Parathyroid adenoma (tissue), 2 donors: ENCODE data around the gene COL23A1.

ENCODE experiments used
- H2AFZ ChIP-seq: fragments of 300-600 bp; sonication (generic); one replicate; pipeline ENCODE4 v1.7.0; 2017; ENCODE audit warnings: antibody characterized with exemption, mild to moderate bottlenecking
- H3K27ac ChIP-seq: fragments of 300-600 bp; sonication (generic); one replicate; pipeline ENCODE4 v1.7.0; 2017
- H3K27me3 ChIP-seq: fragments of 300-600 bp; sonication (generic); one replicate; pipeline ENCODE4 v1.7.0; 2017; ENCODE audit warnings: low read length; ENCODE audit not compliant: control insufficient read depth, insufficient read depth
- H3K36me3 ChIP-seq: fragments of 300-600 bp; sonication (generic); one replicate; pipeline ENCODE4 v1.7.0; 2017; ENCODE audit warnings: low read length; ENCODE audit not compliant: control insufficient read depth, insufficient read depth
- H3K4me1 ChIP-seq: fragments of 300-600 bp; sonication (generic); one replicate; pipeline ENCODE4 v1.7.0; 2017; ENCODE audit warnings: control low read depth
- H3K4me2 ChIP-seq: fragments of 300-600 bp; sonication (generic); one replicate; pipeline ENCODE4 v1.7.0; 2017; ENCODE audit warnings: low read length
- H3K4me3 ChIP-seq: fragments of 300-600 bp; sonication (generic); one replicate; pipeline ENCODE4 v1.7.0; 2017; ENCODE audit warnings: low read depth, low read length
- H3K79me2 ChIP-seq: fragments of 300-600 bp; sonication (generic); one replicate; pipeline ENCODE4 v1.7.0; 2017; ENCODE audit warnings: control low read depth
- H3K9ac ChIP-seq: fragments of 300-600 bp; sonication (generic); one replicate; pipeline ENCODE4 v1.7.0; 2017; ENCODE audit warnings: mild to moderate bottlenecking
- H3K9me3 ChIP-seq: fragments of 300-600 bp; sonication (generic); one replicate; pipeline ENCODE4 v1.7.0; 2017; ENCODE audit warnings: low read length; ENCODE audit not compliant: control insufficient read depth
- TF ChIP-seq, protein P1 (sequence below): fragments of 300-600 bp; sonication (generic); IDR thresholded peaks from one replicate; pipeline ENCODE4 v1.7.0; 2017; ENCODE audit warnings: antibody characterized with exemption, mild to moderate bottlenecking
- donor health status: primary hyperparathyroidism.

The COL23A1 gene

DNA sequence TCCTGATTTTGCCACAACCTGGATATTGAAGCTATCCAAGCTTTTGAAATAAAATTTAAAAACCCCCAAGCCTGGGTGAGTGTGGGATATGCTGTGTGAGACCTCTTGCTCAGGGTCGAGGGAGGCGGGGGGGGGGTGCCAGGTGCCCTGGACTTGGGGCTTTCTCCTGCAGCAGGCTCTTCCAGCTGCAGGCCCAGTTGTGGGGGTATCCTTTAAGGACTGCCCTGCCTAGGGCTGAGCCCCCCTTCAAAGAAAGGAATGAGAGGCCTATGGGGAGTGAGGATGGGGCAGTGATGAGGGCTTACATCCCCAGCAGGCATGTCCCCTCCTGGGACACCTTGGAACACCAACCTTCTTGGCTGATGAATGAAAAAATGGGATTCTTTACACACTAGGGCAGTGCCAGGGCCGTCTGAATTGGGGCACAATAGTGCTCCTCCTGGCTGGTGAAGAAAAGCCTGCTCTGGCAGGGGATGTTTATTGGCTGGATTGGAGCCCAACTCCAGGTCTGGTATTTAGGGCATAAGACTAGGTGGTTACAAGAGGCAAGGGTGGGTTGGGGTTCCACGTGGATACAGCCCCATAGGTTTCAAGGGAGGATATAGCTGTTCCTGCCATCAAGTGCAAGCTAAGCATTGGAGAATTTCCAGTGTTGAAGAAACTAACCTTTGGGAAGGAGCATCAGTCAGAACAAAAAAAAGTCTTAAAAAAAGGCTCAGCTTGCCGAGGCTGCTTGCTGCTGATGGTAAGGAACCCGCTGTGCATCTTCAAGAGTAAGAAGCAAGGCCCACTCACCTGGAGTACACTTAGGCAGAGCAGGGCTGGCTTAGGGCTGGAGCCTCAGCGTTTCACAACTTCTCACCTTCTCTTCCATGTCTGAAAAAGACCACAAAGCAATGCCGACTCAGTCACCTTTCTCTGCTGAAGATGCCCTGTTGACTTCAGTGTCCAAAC, 378.8 kb downstream of the COL23A1 start:
- Histone ChIP-seq H3K27me3 (no peaks in the 10 kb centered on the region), H3K9me3 (no peaks in the 10 kb centered on the region), H3K9ac (no peak overlapping the region), H3K27ac (no peak overlapping the region), H3K4me3 (no peak overlapping the region), H3K4me1 (peaks cover 14% of the 10 kb centered on the region), H3K4me2 (no peak overlapping the region), H3K36me3 (no peaks in the 10 kb centered on the region), H2AFZ (no peak overlapping the region), H3K79me2 (peaks cover 7% of the 10 kb centered on the region)
- TF ChIP-seq, protein P1, sequence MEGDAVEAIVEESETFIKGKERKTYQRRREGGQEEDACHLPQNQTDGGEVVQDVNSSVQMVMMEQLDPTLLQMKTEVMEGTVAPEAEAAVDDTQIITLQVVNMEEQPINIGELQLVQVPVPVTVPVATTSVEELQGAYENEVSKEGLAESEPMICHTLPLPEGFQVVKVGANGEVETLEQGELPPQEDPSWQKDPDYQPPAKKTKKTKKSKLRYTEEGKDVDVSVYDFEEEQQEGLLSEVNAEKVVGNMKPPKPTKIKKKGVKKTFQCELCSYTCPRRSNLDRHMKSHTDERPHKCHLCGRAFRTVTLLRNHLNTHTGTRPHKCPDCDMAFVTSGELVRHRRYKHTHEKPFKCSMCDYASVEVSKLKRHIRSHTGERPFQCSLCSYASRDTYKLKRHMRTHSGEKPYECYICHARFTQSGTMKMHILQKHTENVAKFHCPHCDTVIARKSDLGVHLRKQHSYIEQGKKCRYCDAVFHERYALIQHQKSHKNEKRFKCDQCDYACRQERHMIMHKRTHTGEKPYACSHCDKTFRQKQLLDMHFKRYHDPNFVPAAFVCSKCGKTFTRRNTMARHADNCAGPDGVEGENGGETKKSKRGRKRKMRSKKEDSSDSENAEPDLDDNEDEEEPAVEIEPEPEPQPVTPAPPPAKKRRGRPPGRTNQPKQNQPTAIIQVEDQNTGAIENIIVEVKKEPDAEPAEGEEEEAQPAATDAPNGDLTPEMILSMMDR: no peak

DNA sequence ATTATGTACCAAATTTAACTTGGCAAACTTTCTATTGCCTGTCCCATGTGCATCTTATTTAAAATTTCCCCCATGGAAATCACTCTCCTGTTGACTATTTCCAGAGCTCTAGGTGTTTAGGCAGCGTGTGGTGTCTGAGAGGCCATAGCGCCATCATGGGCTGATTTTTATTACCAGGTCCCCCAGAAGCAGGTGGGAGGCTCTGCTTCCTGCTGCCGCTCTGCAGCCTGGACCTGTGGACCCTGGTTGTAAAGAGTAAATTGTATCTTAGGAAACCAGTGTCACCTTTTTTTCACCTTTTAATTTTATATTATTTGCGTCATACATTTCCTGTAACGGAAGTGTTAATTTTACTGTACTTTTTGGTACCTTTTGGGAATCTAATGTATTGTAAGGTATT, 379.5 kb downstream of the COL23A1 start:
- no peak overlapping the region for H3K4me2 ChIP-seq
- H3K27me3 ChIP-seq: no peaks in the 10 kb centered on the region
- TF ChIP-seq, protein P1: no peak
- no peaks in the 10 kb centered on the region for H3K9me3 ChIP-seq
- H3K79me2 ChIP-seq: peaks cover 10% of the 10 kb centered on the region
- no peak overlapping the region for H3K9ac ChIP-seq
- H3K27ac ChIP-seq: no peak overlapping the region
- no peak overlapping the region for H3K4me3 ChIP-seq
- H3K4me1 ChIP-seq: peaks cover 17% of the 10 kb centered on the region
- no peak overlapping the region for H2AFZ ChIP-seq
- H3K36me3 ChIP-seq: no peaks in the 10 kb centered on the region

GRCh38 chr5:178210073-178210535, 380.1 kb downstream of the COL23A1 start:
- no peak overlapping the region for H3K9ac ChIP-seq
- no peak overlapping the region for H3K4me3 ChIP-seq
- H3K36me3 ChIP-seq: no peaks in the 10 kb centered on the region
- H3K27me3 ChIP-seq: no peaks in the 10 kb centered on the region
- H3K9me3 ChIP-seq: no peaks in the 10 kb centered on the region
- TF ChIP-seq, protein P1: no peak
- no peak overlapping the region for H3K4me2 ChIP-seq
- peaks cover 11% of the 10 kb centered on the region for H3K79me2 ChIP-seq
- H3K4me1 ChIP-seq: peaks cover 17% of the 10 kb centered on the region
- no peak overlapping the region for H2AFZ ChIP-seq
- no peak overlapping the region for H3K27ac ChIP-seq

DNA sequence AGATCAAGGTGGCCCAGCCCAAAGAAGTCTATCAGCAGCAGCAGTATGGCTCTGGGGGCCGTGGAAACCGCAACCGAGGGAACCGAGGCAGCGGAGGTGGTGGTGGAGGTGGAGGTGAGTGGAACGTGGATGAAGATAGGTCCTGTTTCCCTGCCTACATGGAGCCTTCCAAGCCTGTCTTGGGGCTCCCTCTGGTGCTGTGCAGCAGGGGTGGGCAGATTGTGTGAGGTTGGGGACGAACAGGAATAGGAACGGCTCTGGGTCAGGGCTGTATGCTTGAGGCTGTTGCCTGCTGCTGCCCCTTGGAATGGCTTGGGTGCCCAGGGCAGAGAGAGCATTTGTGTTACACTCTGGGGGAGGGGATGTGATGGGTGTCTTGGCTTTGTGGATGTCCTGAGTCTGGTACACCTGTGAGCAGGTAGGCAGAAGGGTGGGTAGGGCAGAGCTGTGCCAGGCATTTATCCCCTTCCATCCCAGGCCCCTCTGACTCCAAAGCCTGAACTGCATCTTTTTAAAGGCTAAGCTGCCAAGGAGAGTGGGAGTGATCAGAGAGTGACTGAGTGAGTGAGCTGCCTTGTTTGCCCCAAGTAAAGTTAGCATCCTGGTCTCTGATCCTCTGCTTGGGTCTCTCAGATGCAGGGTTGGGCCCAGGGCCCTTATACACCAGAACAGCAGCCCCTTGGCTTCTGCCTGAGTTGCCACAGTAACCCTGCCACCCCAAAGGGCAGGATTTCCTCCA, 380.7 kb downstream of the COL23A1 start:
- no peaks in the 10 kb centered on the region for H3K9me3 ChIP-seq

More for the DNA sequence above, 380.7 kb downstream of the COL23A1 start:
- peaks cover 17% of the 10 kb centered on the region for H3K4me1 ChIP-seq
- no peak overlapping the region for H3K9ac ChIP-seq
- H3K36me3 ChIP-seq: no peaks in the 10 kb centered on the region
- no peak overlapping the region for H3K27ac ChIP-seq
- H3K4me2 ChIP-seq: no peak overlapping the region
- H3K79me2 ChIP-seq: peaks cover 11% of the 10 kb centered on the region
- H3K4me3 ChIP-seq: no peak overlapping the region
- TF ChIP-seq, protein P1: no peak
- no peak overlapping the region for H2AFZ ChIP-seq
- H3K27me3 ChIP-seq: no peaks in the 10 kb centered on the region
